T-helper 2 cell treated with Interferon-gamma antibody and Interleukin-4, amounts not matched to agents 5 μg/mL and 100 μg/mL, for 36 hours (primary cell): ENCODE results near the gene CDKL4.
"Not testable (repeated sequence)": the region's sequence is repeated elsewhere in the genome, so short reads cannot be mapped to it uniquely, and the experiment has no call there.

ENCODE experiments used
- DNase-seq: peaks from one replicate; pipeline ENCODE4 v3.0.0; 2021; ENCODE audit warnings: low spot score
- H3K27ac Mint-ChIP-seq: one replicate; pipeline ENCODE4 v1.8.0; 2021; ENCODE audit warnings: mild to moderate bottlenecking, mixed read lengths
- H3K27me3 Mint-ChIP-seq: one replicate; pipeline ENCODE4 v1.8.0; 2021; ENCODE audit warnings: low read depth, mixed read lengths
- H3K36me3 Mint-ChIP-seq: one replicate; pipeline ENCODE4 v1.8.0; 2021; ENCODE audit warnings: low read depth, mixed read lengths
- H3K4me1 Mint-ChIP-seq: one replicate; pipeline ENCODE4 v1.8.0; 2021; ENCODE audit warnings: low read depth, mixed read lengths
- H3K4me3 Mint-ChIP-seq: one replicate; pipeline ENCODE4 v1.8.0; 2022; ENCODE audit warnings: mild to moderate bottlenecking, moderate library complexity, mixed read lengths
- H3K9me3 Mint-ChIP-seq: one replicate; pipeline ENCODE4 v1.8.0; 2021; ENCODE audit warnings: mixed read lengths

CDKL4 gene

GRCh38 chr2:39247512-39248043, 3.8 kb upstream of the CDKL4 start:
- peaks cover 12% of the 10 kb centered on the region for H3K36me3 Mint-ChIP-seq
- peaks cover 12% of the 10 kb centered on the region for H3K4me1 Mint-ChIP-seq
- H3K27ac Mint-ChIP-seq = no peak overlapping the region
- H3K9me3 Mint-ChIP-seq = peaks cover 11% of the 10 kb centered on the region
- DNase-seq = no peak
- no peak overlapping the region for H3K4me3 Mint-ChIP-seq
- H3K27me3 Mint-ChIP-seq = no peaks in the 10 kb centered on the region

- Mint-ChIP-seq H3K9me3 (peaks cover 10% of the 10 kb centered on the region), H3K4me3 (no peak overlapping the region), H3K4me1 (peaks cover 18% of the 10 kb centered on the region), H3K27me3 (no peaks in the 10 kb centered on the region), H3K36me3 (peaks cover 11% of the 10 kb centered on the region), H3K27ac (no peak overlapping the region)
- no peak for DNase-seq
Measured at GRCh38 chr2:39246382-39246980, 2.7 kb upstream of the CDKL4 start.

GRCh38 chr2:39244963-39245625, 1.3 kb upstream of the CDKL4 start:
- H3K27ac Mint-ChIP-seq = peak overlapping the region; percentile 43
- peak; percentile 32 for DNase-seq
- H3K4me3 Mint-ChIP-seq = peak overlapping the region; percentile 79
- H3K9me3 Mint-ChIP-seq, H3K27me3 Mint-ChIP-seq, H3K36me3 Mint-ChIP-seq: not testable (repeated sequence)
- H3K4me1 Mint-ChIP-seq = peaks cover 22% of the 10 kb centered on the region

- not testable (repeated sequence) for DNase-seq, H3K9me3 Mint-ChIP-seq, H3K27me3 Mint-ChIP-seq, H3K36me3 Mint-ChIP-seq
- H3K27ac Mint-ChIP-seq = peak overlapping the region; percentile 43
- peaks cover 22% of the 10 kb centered on the region for H3K4me1 Mint-ChIP-seq
- peak overlapping the region; percentile 79 for H3K4me3 Mint-ChIP-seq
Measured at GRCh38 chr2:39244241-39244862, 582 bp upstream of the CDKL4 start.

GRCh38 chr2:39241588-39241987, 2.2 kb downstream of the CDKL4 start:
- H3K4me3 Mint-ChIP-seq = no peak overlapping the region
- DNase-seq = no peak

GRCh38 chr2:39240758-39241157, 3.0 kb downstream of the CDKL4 start:
- peaks cover 22% of the 10 kb centered on the region for H3K4me1 Mint-ChIP-seq
- H3K36me3 Mint-ChIP-seq = peaks cover 2% of the 10 kb centered on the region
- no peak overlapping the region for H3K4me3 Mint-ChIP-seq
- no peaks in the 10 kb centered on the region for H3K27me3 Mint-ChIP-seq
- no peak for DNase-seq
- H3K9me3 Mint-ChIP-seq = peaks cover 11% of the 10 kb centered on the region
- no peak overlapping the region for H3K27ac Mint-ChIP-seq

More at GRCh38 chr2:39241588-39241987, 2.2 kb downstream of the CDKL4 start:
- Mint-ChIP-seq H3K27ac (peak overlapping the region; percentile 37), H3K27me3 (no peaks in the 10 kb centered on the region), H3K4me1 (peaks cover 22% of the 10 kb centered on the region), H3K9me3 (peaks cover 4% of the 10 kb centered on the region), H3K36me3 (no peaks in the 10 kb centered on the region)

DNA sequence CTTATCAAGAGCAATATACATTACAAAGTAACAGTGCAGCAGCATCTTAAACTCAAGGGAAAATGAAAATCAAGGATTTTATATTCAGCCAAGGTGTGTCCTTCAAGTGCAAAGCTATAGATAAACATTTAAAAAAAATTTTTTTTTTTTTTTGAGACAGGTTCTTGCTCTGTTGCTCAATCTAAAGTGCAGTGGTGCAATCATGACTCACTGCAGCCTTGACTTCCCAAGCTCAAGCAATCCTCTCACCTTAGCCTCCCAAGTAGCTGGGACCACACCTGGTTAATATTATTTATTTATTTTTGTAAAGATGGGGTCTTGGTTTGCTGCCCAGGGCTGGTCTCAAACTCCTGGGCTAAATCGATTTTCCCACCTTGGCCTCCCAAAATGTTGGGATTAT, 9.0 kb downstream of the CDKL4 start:
- H3K9me3 Mint-ChIP-seq = peaks cover 15% of the 10 kb centered on the region

GRCh38 chr2:39232141-39232540, 11.6 kb downstream of the CDKL4 start:
- H3K9me3 Mint-ChIP-seq = peaks cover 15% of the 10 kb centered on the region
- no peak for DNase-seq
- H3K4me3 Mint-ChIP-seq = no peak overlapping the region
- no peak overlapping the region for H3K27ac Mint-ChIP-seq
- peaks cover 2% of the 10 kb centered on the region for H3K27me3 Mint-ChIP-seq
- H3K4me1 Mint-ChIP-seq = peaks cover 23% of the 10 kb centered on the region
- peaks cover 3% of the 10 kb centered on the region for H3K36me3 Mint-ChIP-seq

More for the DNA sequence above, 9.0 kb downstream of the CDKL4 start:
- Mint-ChIP-seq H3K4me3 (no peak overlapping the region), H3K27me3 (peaks cover 2% of the 10 kb centered on the region), H3K27ac (no peak overlapping the region), H3K36me3 (peaks cover 3% of the 10 kb centered on the region), H3K4me1 (peaks cover 3% of the 10 kb centered on the region)
- no peak for DNase-seq

GRCh38 chr2:39228413-39229209, 15.2 kb downstream of the CDKL4 start:
- no peaks in the 10 kb centered on the region for H3K27me3 Mint-ChIP-seq
- no peaks in the 10 kb centered on the region for H3K9me3 Mint-ChIP-seq
- H3K27ac Mint-ChIP-seq = peak overlapping the region; percentile 86
- DNase-seq = no peak
- H3K36me3 Mint-ChIP-seq = peaks cover 7% of the 10 kb centered on the region
- peak overlapping the region; percentile 66 for H3K4me3 Mint-ChIP-seq
- H3K4me1 Mint-ChIP-seq = peaks cover 41% of the 10 kb centered on the region

DNA sequence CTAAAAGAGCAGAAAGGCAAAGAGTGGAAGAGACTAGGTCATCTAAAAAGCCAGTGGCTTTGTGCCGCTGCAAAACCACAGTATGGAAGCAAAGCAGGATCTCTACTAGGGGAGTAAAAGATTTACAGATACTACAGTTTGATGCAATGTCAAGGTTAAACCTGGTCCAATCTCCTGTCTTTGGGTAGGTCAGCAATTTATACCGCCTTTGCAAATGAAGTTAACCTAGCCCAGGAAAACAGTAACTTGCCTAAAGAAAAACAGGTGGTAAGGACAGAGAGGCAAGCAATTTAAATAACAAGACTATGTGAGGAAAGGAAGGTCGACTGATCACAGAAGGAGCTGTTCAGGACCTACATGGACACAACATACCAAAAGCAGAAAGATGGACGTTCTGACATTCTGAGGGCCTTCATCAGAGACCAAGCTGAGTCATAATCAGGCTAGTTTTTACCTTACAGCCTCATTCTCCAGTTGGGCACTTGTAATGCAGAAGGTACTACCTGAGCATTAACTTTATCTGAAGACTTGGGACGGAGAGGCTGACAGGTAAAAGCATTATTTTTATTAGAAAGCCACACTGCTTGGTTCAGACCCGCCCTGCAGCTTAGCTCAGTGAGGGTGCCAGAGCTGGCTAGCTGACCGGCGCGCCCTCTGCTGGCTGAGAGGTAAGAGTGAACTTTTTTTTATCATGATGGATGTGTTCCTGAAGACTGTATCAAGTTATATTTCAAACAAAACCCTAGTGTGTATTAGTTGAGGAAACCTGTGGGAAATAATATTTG, 15.9 kb downstream of the CDKL4 start:
- Mint-ChIP-seq H3K4me3 (peak overlapping the region; percentile 66), H3K27ac (peak overlapping the region; percentile 86), H3K4me1 (peaks cover 41% of the 10 kb centered on the region), H3K36me3 (peaks cover 9% of the 10 kb centered on the region), H3K9me3 (no peaks in the 10 kb centered on the region), H3K27me3 (no peaks in the 10 kb centered on the region)
- DNase-seq = peak; percentile 73

DNA sequence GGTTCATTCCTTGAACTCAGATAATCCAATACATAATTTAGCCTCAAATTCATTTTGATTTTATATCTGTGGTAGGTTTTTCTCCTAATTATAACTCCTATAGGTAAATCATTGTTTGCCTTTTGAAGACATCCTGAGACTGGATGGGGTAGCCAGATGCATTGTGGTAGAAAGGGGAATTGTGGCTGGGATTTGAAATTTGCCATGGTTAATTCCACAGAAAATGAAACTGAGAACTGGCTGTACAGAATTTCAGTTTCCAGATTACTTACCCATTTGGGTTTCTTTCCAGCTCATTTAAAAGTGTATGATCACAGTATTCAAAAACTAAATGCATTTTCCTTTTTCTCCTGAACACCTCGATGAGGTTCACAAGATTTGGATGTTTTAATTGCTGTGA, 18.2 kb downstream of the CDKL4 start:
- Mint-ChIP-seq H3K36me3 (peaks cover 18% of the 10 kb centered on the region), H3K27me3 (no peaks in the 10 kb centered on the region), H3K9me3 (peaks cover 14% of the 10 kb centered on the region), H3K27ac (peak overlapping the region; percentile 43), H3K4me1 (peaks cover 49% of the 10 kb centered on the region), H3K4me3 (peak overlapping the region; percentile 26)
- no peak for DNase-seq

- Mint-ChIP-seq H3K4me1 (peaks cover 55% of the 10 kb centered on the region), H3K9me3 (peaks cover 14% of the 10 kb centered on the region), H3K27ac (no peak overlapping the region), H3K4me3 (no peak overlapping the region), H3K27me3 (no peaks in the 10 kb centered on the region), H3K36me3 (peaks cover 22% of the 10 kb centered on the region)
- DNase-seq = no peak
Measured at GRCh38 chr2:39223909-39224308, 19.9 kb downstream of the CDKL4 start.

- no peak for DNase-seq
- Mint-ChIP-seq H3K36me3 (peaks cover 25% of the 10 kb centered on the region), H3K4me1 (peaks cover 52% of the 10 kb centered on the region), H3K4me3 (no peak overlapping the region), H3K9me3 (peaks cover 14% of the 10 kb centered on the region), H3K27me3 (no peaks in the 10 kb centered on the region), H3K27ac (peak overlapping the region; percentile 21)
Measured at GRCh38 chr2:39221459-39221858, 22.3 kb downstream of the CDKL4 start.
